ENCODE measurements around the gene AKAP13. TPM values are rescaled to one million over a fixed set of nuclear protein-coding genes. Genes with fewer than 3 reads are reported as not detected.
A peak's percentile ranks its signal among the peaks of the same experiment; 100 is the strongest.

The AKAP13 gene
- polyA plus RNA-seq, 1 donor from 2014 or later: 152 TPM

DNA sequence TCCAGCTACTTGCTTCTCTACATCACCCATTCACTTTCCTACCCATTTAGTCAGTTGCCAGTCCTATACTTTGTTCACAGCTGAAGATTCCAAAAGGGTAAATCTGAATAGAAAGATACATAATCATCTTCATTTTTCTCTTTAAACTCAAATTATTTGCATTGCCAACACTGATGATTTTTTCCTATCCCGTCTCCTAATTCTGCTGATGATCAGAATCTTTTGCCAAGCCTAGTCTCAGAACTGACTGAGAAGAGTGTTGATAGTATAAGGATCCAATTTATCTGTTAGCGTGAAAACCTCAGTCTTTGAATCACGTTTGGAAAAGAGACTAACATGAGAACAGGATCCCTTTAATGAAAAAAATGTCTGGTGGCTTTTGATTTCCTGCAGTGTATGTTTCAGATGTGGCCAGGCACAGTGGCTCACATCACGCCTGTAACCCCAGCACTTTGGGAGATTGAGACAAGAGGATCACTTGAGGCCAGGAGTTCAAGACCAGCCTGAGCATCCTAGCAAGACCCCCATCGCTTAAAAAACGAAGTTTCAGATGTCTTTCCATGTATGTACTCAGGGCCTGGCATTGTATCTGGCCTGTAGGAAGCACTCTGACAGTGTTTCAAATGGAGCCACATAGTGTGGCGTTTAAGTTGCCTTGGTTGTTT is 244.9 kb downstream of the AKAP13 start:
- H3K27me3 Mint-ChIP-seq: no peaks in the 10 kb centered on the region
- H3K36me3 Mint-ChIP-seq: peaks cover 5% of the 10 kb centered on the region
- no peaks in the 10 kb centered on the region for H3K9me3 Mint-ChIP-seq
- peak overlapping the region in 2 of 4 donors; percentile 10 to 56 for H3K4me3 Mint-ChIP-seq
- H3K4me1 Mint-ChIP-seq: peaks cover 37 to 57% (median 44%) of the 10 kb centered on the region in 3 donors
- H3K27ac Mint-ChIP-seq: peak overlapping the region; percentile 15 to 65 (median 55)

DNA sequence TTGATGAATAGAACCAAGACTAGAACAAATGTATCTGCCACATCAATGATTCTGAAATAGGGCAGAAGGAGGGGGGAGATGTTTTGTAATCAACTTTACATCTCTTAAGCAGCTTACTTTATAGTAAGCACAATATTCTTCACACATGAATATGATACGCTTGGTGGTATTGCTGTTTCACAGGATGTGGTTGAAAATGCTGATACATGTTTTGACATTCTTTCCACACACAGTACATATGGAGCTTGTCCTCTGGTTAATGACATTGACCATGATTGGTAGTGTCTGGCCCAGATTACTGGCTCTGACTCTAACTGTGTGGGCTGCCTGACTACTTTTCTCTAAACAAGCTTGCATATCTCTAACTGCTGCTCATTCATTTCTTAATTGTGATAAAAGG is 245.5 kb downstream of the AKAP13 start:
- Mint-ChIP-seq H3K4me3 (peak overlapping the region in 2 of 4 donors; percentile 10 to 56), H3K9me3 (no peaks in the 10 kb centered on the region), H3K27me3 (no peaks in the 10 kb centered on the region), H3K36me3 (peaks cover 6% of the 10 kb centered on the region), H3K27ac (peak overlapping the region; percentile 15 to 55 (median 20)), H3K4me1 (peaks cover 37 to 57% (median 47%) of the 10 kb centered on the region in 3 donors)

DNA sequence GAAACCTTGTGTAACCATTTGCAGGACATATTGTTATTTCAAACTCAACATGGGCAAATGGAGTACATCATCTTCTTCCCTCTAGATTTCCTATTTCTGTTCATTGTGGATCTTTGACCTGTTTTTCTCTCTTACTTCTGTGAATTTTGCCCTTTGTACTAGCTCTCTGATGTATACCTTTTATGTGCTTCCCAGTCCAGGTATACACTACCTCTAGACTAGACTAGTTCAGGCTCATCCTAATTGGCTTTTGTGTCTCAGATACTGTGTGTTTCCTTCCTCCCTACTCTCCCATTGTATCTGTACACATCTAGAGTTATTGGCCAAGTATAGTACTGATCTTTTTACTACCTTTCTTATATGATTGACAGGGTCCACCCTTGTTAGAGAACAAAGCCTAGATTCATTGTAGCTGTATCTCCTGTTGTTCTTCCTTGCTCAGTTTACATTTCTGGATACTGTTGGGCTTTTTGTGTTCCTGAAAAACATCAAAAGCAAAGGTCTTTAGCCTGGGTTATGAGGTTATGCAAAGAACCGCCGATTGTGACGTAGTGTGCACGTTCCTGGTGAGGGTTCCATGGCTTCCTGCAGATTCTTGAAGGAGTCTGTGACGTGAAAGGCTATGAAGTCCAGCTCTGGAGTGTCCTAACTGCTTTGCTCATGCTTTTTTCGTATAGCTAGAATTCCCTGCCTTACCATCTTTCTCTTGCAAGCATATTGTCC is 247.0 kb downstream of the AKAP13 start:
- Mint-ChIP-seq H3K4me1 (peaks cover 36 to 49% (median 46%) of the 10 kb centered on the region in 3 donors), H3K27me3 (no peaks in the 10 kb centered on the region), H3K27ac (peak overlapping the region; percentile 8 to 87 (median 11)), H3K9me3 (no peaks in the 10 kb centered on the region), H3K36me3 (peaks cover 6% of the 10 kb centered on the region), H3K4me3 (no peak overlapping the region)

DNA sequence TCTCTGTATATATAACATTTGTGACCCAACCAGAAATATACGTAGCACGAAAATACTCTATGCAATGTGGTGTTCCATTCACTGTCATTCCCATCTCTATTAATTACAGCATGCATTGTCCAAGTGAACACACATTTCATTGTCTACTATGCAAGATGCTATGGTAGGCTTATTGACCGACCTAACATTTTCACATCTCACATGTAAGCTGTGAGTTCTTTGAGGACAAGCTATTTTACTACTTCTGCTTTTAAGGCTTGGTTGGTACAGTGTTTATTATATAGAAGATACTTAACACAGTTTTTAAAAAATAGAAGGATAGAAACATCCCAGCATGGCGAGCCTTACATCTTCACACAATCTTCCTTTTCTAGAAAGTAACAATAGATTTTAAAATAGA is 249.9 kb downstream of the AKAP13 start:
- no peak overlapping the region for H3K4me3 Mint-ChIP-seq
- peak overlapping the region in 1 of 3 donors; percentile 64 for H3K27ac Mint-ChIP-seq
- peaks cover 26 to 40% (median 28%) of the 10 kb centered on the region in 3 donors for H3K4me1 Mint-ChIP-seq
- no peaks in the 10 kb centered on the region for H3K27me3 Mint-ChIP-seq
- H3K9me3 Mint-ChIP-seq: no peaks in the 10 kb centered on the region
- H3K36me3 Mint-ChIP-seq: peaks cover 3% of the 10 kb centered on the region

DNA sequence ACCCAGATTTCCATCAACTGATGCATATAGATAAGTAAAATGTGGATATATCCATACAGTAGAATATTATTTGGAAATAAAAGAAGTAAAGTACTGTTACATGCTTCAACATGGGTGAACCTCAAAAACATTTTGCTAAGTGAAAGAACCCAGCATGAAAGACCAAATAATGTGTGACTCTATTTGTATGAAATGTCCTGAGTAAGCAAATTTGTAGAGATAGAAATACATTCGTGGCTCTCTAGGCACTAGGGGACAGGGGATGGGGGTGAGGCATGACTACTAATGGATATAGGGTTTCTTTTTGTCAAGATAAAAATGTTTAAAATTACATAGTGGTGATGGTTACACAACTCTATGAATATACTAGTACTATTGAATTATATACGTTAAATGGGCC is 250.6 kb downstream of the AKAP13 start:
- Mint-ChIP-seq H3K27ac (no peak overlapping the region), H3K27me3 (no peaks in the 10 kb centered on the region), H3K9me3 (no peaks in the 10 kb centered on the region), H3K36me3 (peaks cover 2% of the 10 kb centered on the region), H3K4me3 (no peak overlapping the region), H3K4me1 (peaks cover 24 to 33% (median 27%) of the 10 kb centered on the region in 3 donors)

DNA sequence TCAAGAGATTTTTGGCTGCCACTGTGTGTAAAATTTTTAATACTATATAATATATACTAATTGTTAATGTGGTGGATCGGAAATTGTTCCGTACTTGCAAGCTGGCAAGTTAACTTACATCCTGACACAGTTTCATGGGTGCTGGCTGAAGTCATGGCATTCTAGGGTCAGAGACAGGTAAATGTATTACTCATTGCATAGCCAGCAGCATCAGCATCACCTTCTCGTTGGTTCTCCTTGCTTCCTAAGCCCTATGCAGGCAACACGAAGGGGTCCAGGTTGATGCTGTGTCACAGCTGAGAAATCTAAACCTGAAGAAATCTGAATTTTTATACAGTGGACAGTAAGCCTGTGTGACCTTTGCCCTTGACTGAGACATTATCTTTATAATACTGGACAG is 251.6 kb downstream of the AKAP13 start:
- no peaks in the 10 kb centered on the region for H3K27me3 Mint-ChIP-seq
- H3K4me3 Mint-ChIP-seq: no peak overlapping the region
- peaks cover 2% of the 10 kb centered on the region for H3K36me3 Mint-ChIP-seq
- H3K27ac Mint-ChIP-seq: no peak overlapping the region
- H3K4me1 Mint-ChIP-seq: peaks cover 20 to 28% (median 24%) of the 10 kb centered on the region in 3 donors
- no peaks in the 10 kb centered on the region for H3K9me3 Mint-ChIP-seq

DNA sequence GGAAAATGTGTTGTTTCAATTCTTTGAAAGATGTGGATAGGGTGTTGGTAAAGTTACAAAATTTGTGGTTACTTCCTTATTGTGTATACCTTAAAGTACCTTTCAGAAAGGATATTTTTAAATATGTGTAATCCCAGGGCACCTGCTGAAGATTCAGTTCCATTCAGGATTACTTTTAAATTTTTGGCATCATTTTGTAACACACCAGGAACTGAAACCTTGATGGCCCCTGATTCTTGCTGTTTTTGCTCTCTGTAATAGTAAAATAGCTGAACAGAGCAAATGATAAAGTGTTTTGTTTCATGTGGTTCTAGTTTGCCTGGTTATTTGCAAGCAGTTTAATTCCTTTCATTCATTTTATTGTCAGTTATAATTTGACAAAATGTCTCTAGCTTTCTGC is 253.5 kb downstream of the AKAP13 start:
- Mint-ChIP-seq H3K27ac (peak overlapping the region in 1 of 3 donors; percentile 67), H3K9me3 (no peaks in the 10 kb centered on the region), H3K36me3 (peaks cover 5% of the 10 kb centered on the region), H3K4me1 (peaks cover 13 to 30% (median 25%) of the 10 kb centered on the region in 3 donors), H3K27me3 (no peaks in the 10 kb centered on the region), H3K4me3 (peak overlapping the region in 1 of 4 donors; percentile 67)

DNA sequence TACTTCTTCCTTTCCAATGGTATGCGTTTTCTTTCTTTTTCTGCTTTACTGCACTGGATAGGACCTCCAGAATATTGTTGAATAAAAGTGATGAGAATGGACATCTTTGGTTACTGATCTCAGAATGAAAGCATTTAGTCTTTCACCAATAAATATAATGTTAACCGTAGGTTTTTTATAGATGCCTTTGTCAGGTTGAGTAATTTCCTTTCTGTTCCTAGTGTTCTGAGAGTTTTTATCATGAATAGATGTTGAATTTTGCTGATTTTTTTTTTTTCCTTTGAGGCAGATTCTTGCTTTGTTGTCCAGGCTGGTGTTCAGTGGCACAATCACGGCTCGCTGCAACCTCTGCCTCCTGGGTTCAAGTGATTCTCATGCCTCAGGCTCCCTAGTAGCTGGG is 255.9 kb downstream of the AKAP13 start:
- peaks cover 17 to 22% (median 20%) of the 10 kb centered on the region in 3 donors for H3K4me1 Mint-ChIP-seq
- H3K36me3 Mint-ChIP-seq: peaks cover 3% of the 10 kb centered on the region
- H3K27me3 Mint-ChIP-seq: no peaks in the 10 kb centered on the region
- no peak overlapping the region for H3K4me3 Mint-ChIP-seq
- peak overlapping the region in 1 of 3 donors; percentile 31 for H3K27ac Mint-ChIP-seq
- no peaks in the 10 kb centered on the region for H3K9me3 Mint-ChIP-seq

DNA sequence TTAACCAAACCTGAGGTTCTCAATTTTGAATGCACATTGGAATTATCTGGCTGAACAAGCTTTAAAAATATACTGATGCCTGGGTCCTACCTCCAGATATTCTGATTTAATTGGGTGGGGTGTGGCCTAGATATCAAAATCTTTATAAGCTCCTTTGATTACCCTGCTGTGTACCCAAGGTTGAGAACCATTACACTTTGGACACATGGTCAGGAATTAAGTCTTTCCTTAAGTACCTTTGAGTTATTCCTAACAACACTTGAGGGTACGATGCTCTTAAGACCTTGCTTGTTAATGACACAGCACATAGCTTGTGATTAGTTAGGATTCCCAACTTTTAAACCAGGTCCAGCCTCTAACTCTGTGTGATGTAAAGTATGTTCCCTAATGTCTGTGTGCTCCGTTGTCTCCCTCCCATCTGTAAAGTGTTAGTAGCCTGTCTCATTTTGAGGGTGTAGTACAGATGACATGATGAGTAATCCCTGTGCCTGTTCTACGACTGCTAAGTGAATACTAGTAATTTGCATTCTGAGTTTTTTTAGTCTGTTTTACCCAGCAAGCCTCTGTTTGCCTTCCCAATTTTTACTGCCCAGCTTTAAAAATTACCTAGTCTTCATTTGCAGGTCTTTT is 259.5 kb downstream of the AKAP13 start:
- H3K36me3 Mint-ChIP-seq: peaks cover 3% of the 10 kb centered on the region
- H3K27ac Mint-ChIP-seq: peak overlapping the region in 2 of 3 donors; percentile 59 to 63
- H3K4me3 Mint-ChIP-seq: no peak overlapping the region
- H3K9me3 Mint-ChIP-seq: no peaks in the 10 kb centered on the region
- no peaks in the 10 kb centered on the region for H3K27me3 Mint-ChIP-seq
- H3K4me1 Mint-ChIP-seq: peaks cover 13 to 21% (median 18%) of the 10 kb centered on the region in 3 donors

DNA sequence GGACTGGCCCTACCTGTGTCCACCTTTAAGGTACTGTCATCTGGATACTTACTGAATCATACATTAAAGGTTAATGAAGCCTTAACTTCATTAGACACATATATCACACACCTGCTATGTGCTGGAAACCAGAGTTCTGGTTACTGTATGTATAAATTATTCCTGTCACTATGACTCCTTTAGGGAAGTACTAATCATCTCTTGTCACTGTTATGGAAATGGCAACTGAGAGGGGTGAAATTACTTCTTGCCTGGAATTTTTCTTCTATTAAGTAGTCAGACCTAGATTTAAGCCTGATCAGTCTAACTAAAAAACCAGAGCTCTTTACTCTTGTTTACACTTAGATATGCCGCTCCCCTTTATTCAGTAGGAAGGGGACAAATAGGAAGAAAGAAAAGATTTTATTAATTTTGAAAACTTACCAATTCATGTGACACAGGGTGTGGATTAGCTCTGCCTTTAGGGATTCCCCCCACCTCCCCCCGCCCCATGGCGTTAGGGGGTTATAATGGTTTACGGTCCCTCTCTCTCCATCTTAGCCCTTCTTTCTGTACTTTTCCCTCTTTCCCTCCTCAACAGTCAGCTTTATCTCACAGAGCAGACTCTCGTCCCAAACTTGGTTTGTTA is 261.8 kb downstream of the AKAP13 start:
- Mint-ChIP-seq H3K27me3 (no peaks in the 10 kb centered on the region), H3K36me3 (peaks cover 7% of the 10 kb centered on the region), H3K9me3 (no peaks in the 10 kb centered on the region), H3K4me1 (peaks cover 14 to 27% (median 23%) of the 10 kb centered on the region in 3 donors), H3K4me3 (no peak overlapping the region), H3K27ac (peak overlapping the region in 1 of 3 donors; percentile 57)

DNA sequence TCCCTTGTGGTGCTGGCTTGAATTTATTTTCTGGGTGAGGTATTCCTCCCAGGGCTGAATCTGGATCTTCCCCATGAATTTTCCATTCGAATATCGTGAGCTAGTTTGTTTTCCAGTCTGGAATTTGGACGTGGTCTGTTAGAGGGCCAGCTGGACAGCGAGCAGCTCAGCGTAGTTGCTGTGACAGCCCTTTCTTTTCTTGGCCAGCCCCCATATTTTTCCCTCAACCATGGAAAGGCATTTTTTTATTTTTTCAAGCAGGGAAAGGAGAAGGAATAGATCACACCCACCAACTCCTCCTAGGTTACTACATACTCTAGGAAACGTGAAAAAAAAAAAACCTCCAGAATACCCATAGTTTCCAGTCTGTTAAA is 262.3 kb downstream of the AKAP13 start:
- H3K4me1 Mint-ChIP-seq: peaks cover 13 to 23% (median 23%) of the 10 kb centered on the region in 3 donors

DNA sequence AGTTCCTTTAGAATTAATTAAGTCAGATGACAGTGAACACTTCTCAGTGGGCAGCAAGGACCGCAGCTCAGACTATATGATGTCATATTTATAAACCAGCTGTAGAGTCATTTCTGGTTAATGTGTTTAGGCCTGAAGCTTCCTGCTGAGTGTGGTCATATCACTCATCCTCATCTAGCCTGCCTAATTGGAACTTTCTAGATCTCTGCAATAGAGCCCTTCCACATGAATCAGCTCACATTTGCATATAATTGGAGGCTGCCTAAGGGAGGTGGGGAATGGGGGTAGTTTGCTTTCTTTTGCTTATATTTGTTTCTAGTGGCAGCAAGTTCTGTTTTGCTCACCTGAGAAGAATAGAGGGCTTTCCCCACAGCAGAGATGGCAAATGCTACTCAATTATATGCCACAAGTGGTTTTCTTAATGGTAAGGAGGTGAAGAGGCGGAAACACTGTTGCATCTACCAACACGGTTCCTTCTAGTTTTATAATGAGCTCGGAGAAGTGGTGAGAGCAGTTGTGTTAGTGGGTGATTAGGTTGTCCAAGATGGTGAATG is 266.2 kb downstream of the AKAP13 start:
- no peaks in the 10 kb centered on the region for H3K9me3 Mint-ChIP-seq
- no peak overlapping the region for H3K4me3 Mint-ChIP-seq
- peaks cover 13 to 27% (median 22%) of the 10 kb centered on the region in 3 donors for H3K4me1 Mint-ChIP-seq
- H3K27me3 Mint-ChIP-seq: no peaks in the 10 kb centered on the region
- H3K36me3 Mint-ChIP-seq: peaks cover 4% of the 10 kb centered on the region
- peak overlapping the region in 1 of 3 donors; percentile 14 for H3K27ac Mint-ChIP-seq

More for the DNA sequence above, 262.3 kb downstream of the AKAP13 start:
- no peaks in the 10 kb centered on the region for H3K9me3 Mint-ChIP-seq
- H3K27me3 Mint-ChIP-seq: no peaks in the 10 kb centered on the region
- peak overlapping the region in 1 of 3 donors; percentile 57 for H3K27ac Mint-ChIP-seq
- H3K36me3 Mint-ChIP-seq: peaks cover 4% of the 10 kb centered on the region
- no peak overlapping the region for H3K4me3 Mint-ChIP-seq

DNA sequence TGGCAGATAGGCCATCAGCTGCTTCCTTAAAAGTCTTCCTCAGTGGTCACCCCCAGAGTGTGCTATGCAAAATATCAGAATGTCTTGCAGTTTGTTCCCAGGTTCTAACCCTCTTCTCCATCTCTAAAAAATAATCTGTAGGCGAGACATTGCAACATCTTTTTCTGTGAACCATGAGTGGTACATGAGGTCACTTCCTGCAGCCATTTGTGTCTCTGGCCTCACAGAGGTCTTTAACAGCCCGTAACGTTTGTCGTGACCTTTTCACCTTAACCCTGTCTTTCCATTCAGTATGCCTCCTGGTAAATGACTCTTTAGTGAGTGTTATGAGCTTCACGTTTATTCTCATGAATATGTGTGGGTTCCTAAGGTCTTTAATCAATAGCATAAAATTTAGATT is 269.0 kb downstream of the AKAP13 start:
- peak overlapping the region in 1 of 4 donors; percentile 53 for H3K4me3 Mint-ChIP-seq

DNA sequence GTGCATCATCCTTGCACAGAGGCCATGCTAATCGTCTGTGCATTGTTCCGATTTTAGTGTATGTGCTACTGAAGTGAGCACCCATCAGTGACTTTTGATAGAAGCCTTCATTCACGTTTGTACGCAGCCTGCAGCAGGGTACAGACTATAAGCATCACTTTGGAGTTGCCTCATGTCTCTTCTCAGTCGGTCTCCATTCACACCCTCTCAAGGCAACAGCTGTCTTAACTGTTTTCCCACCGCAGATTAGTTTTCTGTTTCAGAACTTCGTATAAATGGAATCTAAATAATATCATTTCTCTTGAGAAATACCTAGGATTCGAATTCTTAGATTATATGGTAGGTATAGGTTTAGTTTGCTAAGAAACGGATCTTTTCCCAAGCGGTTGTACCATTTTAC is 271.1 kb downstream of the AKAP13 start:
- Mint-ChIP-seq H3K36me3 (peaks cover 2% of the 10 kb centered on the region), H3K9me3 (no peaks in the 10 kb centered on the region), H3K27me3 (no peaks in the 10 kb centered on the region), H3K4me3 (no peak overlapping the region), H3K27ac (peak overlapping the region in 2 of 3 donors; percentile 51 to 62), H3K4me1 (peaks cover 8 to 20% (median 9%) of the 10 kb centered on the region in 3 donors)

More for the DNA sequence above, 269.0 kb downstream of the AKAP13 start:
- Mint-ChIP-seq H3K36me3 (peaks cover 4% of the 10 kb centered on the region), H3K27ac (peak overlapping the region in 1 of 3 donors; percentile 46), H3K27me3 (no peaks in the 10 kb centered on the region), H3K4me1 (peaks cover 13 to 30% (median 15%) of the 10 kb centered on the region in 3 donors), H3K9me3 (no peaks in the 10 kb centered on the region)
